Measurements from ENCODE around the gene FTO.

DNA sequence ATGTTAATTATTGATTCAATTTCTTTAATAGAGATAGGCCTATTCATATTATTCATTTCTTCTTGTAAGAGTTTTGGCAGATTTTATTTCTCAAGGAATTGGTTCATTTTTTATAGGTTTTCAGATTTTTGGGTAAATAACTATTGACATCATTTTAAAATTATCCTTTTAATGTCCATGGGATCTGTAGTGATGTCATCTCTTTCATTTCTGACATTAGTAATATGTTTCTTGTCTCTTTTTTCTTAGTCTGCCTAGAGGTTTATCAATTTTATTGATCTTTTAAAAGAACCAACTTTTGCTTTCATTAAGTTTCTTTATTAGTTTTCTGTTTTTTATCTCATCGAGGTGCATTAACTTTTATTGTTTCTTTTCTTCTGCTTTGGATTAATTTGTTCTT, 162.6 kb downstream of the FTO start:
- no peak for TF ChIP-seq NR3C1 (CRISPR knock-in tag; conservative IDR thresholded peaks at IDR 0.05; ENCODE audit: low read depth)
- no peak for TF ChIP-seq CTCF (IDR thresholded peaks at IDR 0.05)
- no peak for TF ChIP-seq FOXP1 (CRISPR knock-in tag; IDR thresholded peaks at IDR 0.05; ENCODE audit: borderline replicate concordance)
- TF ChIP-seq ELF4 (CRISPR knock-in tag; IDR thresholded peaks at IDR 0.05; ENCODE audit: low read depth), result no peak
- TF ChIP-seq MAX (CRISPR knock-in tag; IDR thresholded peaks at IDR 0.05), result no peak
- no peak for TF ChIP-seq CREB1 (CRISPR knock-in tag; IDR thresholded peaks at IDR 0.05)
- TF ChIP-seq SMAD3 (CRISPR knock-in tag; IDR thresholded peaks at IDR 0.05; ENCODE audit: borderline replicate concordance), result no peak
- no peak for TF ChIP-seq ZNF512 (CRISPR knock-in tag; IDR thresholded peaks at IDR 0.05; ENCODE audit: borderline replicate concordance)
- no peak for TF ChIP-seq HMGA2 (CRISPR knock-in tag; IDR thresholded peaks at IDR 0.05)
